ENCODE results near the gene RALA.
A peak's percentile ranks its signal among the peaks of the same experiment; 100 is the strongest.

The RALA gene

GRCh38 chr7:39696631-39697030, 73.3 kb downstream of the RALA start:
- ATAC-seq: no peak
- H3K4me3 Mint-ChIP-seq: no peak overlapping the region
- H3K36me3 Mint-ChIP-seq (ENCODE audit: low read depth): peaks cover 38% of the 10 kb centered on the region
- H3K9me3 Mint-ChIP-seq: no peaks in the 10 kb centered on the region
- no peaks in the 10 kb centered on the region for H3K27me3 Mint-ChIP-seq
- DNase-seq: no peak
- H3K27ac Mint-ChIP-seq: no peak overlapping the region
- H3K4me1 Mint-ChIP-seq: peaks cover 4% of the 10 kb centered on the region

GRCh38 chr7:39697483-39697882, 74.1 kb downstream of the RALA start:
- DNase-seq: no peak

GRCh38 chr7:39700165-39700564, 76.8 kb downstream of the RALA start:
- H3K36me3 Mint-ChIP-seq (ENCODE audit: low read depth): peaks cover 18% of the 10 kb centered on the region
- H3K27me3 Mint-ChIP-seq: no peaks in the 10 kb centered on the region
- no peak overlapping the region for H3K27ac Mint-ChIP-seq
- no peak for DNase-seq
- no peak overlapping the region for H3K4me3 Mint-ChIP-seq
- H3K4me1 Mint-ChIP-seq: peaks cover 9% of the 10 kb centered on the region
- no peak for ATAC-seq
- H3K9me3 Mint-ChIP-seq: no peaks in the 10 kb centered on the region

More at GRCh38 chr7:39697483-39697882, 74.1 kb downstream of the RALA start:
- Mint-ChIP-seq H3K36me3 (ENCODE audit: low read depth) (peaks cover 30% of the 10 kb centered on the region), H3K9me3 (no peaks in the 10 kb centered on the region), H3K27ac (no peak overlapping the region), H3K4me1 (no peaks in the 10 kb centered on the region), H3K27me3 (no peaks in the 10 kb centered on the region), H3K4me3 (no peak overlapping the region)
- ATAC-seq: no peak

DNA sequence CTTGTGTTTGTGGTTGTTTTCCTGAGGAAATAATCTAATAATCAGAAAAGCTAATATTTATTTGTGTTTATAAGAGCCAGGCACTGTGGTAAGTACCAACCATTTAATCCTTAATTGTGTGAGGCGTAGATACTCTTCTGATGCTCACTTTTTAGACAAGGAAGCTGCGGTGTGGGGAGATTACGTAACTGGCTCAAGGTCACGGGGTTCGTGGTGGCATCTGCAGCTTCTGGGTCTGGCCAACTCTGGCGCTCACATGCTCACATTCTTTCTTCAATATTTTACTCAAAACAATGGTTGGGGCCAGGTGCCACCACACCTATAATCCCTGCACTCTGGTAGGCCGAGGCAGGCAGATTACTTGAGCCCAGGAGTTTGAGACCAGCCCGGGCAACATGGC, 77.6 kb downstream of the RALA start:
- H3K4me3 Mint-ChIP-seq: no peak overlapping the region
- no peak overlapping the region for H3K27ac Mint-ChIP-seq
- DNase-seq (no peak), ATAC-seq (no peak)
- peaks cover 9% of the 10 kb centered on the region for H3K4me1 Mint-ChIP-seq
- H3K9me3 Mint-ChIP-seq: no peaks in the 10 kb centered on the region
- no peaks in the 10 kb centered on the region for H3K27me3 Mint-ChIP-seq
- H3K36me3 Mint-ChIP-seq (ENCODE audit: low read depth): peaks cover 18% of the 10 kb centered on the region

DNA sequence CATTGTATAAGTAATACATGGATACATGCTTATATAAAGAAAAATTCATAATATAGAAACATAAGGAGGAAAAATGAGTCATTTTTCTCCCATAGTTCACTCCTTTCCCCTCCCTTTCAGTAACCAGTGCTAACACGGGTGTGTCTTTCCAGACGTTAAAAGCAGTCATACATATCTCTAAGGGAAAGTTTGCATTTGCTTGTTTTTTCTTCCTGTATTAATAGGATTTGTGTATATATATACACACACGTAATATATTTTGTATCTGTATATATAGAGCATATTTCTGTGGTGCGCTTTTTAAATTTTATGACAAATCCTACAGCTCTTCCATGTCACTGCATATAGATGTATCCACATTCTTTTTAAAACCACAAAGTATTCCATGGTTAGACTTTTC, 78.8 kb downstream of the RALA start:
- DNase-seq: no peak

DNA sequence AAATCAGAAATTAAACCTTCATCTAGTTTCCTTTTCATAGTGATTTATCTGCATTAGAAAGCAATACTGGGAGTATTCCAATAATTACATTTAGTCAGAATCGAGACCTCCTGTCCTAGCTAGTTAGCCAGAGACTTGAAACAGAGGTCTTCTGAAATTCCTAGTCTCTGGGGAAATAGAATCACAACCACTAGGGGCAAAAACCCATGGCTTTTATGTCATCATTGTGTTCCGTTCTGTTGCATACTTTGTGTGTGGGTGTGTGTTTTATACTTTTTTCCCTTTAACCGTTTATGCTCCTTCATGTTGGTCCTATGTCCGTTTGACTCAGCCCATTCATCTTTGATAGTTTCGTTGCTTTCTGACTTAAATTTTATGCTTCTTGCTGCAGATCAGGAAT, 79.8 kb downstream of the RALA start:
- Mint-ChIP-seq H3K4me1 (peaks cover 9% of the 10 kb centered on the region), H3K9me3 (no peaks in the 10 kb centered on the region), H3K36me3 (ENCODE audit: low read depth) (peaks cover 11% of the 10 kb centered on the region), H3K27ac (peak overlapping the region; percentile 15), H3K27me3 (no peaks in the 10 kb centered on the region), H3K4me3 (no peak overlapping the region)
- ATAC-seq (no peak), DNase-seq (no peak)

More for the DNA sequence above, 78.8 kb downstream of the RALA start:
- peaks cover 14% of the 10 kb centered on the region for H3K36me3 Mint-ChIP-seq (ENCODE audit: low read depth)
- H3K9me3 Mint-ChIP-seq: no peaks in the 10 kb centered on the region
- peaks cover 9% of the 10 kb centered on the region for H3K4me1 Mint-ChIP-seq
- H3K27ac Mint-ChIP-seq: no peak overlapping the region
- H3K27me3 Mint-ChIP-seq: no peaks in the 10 kb centered on the region
- no peak for ATAC-seq
- no peak overlapping the region for H3K4me3 Mint-ChIP-seq

- peaks cover 8% of the 10 kb centered on the region for H3K9me3 Mint-ChIP-seq
- DNase-seq: no peak
- H3K4me3 Mint-ChIP-seq: no peak overlapping the region
- peaks cover 2% of the 10 kb centered on the region for H3K27me3 Mint-ChIP-seq
- no peaks in the 10 kb centered on the region for H3K4me1 Mint-ChIP-seq
- H3K27ac Mint-ChIP-seq: no peak overlapping the region
- H3K36me3 Mint-ChIP-seq (ENCODE audit: low read depth): peaks cover 7% of the 10 kb centered on the region
- ATAC-seq: no peak
These were observed 85.7 kb downstream of the RALA start for GRCh38 chr7:39709029-39709428.

DNA sequence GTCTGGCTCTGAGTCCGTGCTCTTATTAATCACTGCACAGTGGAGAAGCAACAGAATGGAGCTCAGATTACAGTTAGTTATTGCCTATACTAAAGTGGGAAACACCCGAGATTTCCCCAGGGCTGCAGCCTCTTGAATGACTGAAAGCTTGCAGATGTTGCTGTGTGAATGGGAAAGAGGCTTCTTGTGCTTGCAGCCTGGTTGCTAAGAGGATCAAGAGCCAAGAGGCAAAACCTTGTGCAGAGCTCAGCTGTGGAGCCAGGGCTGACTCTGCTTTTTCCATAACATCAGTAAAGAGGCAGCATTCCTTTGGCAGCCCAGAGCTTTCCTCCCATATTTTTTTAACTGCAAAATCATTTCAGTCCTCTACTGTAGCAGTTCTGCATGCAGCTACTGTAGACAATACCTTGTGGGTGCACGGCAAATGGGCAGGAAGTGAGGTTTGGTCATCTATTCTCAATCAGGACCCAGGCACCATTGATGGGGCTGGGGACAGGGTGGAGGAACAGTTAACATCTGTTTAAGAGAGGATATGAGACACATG, 86.5 kb downstream of the RALA start:
- peaks cover 7% of the 10 kb centered on the region for H3K36me3 Mint-ChIP-seq (ENCODE audit: low read depth)
- H3K4me3 Mint-ChIP-seq: no peak overlapping the region
- no peak for ATAC-seq
- no peak for DNase-seq
- no peaks in the 10 kb centered on the region for H3K4me1 Mint-ChIP-seq
- H3K27ac Mint-ChIP-seq: no peak overlapping the region
- peaks cover 11% of the 10 kb centered on the region for H3K9me3 Mint-ChIP-seq
- H3K27me3 Mint-ChIP-seq: peaks cover 2% of the 10 kb centered on the region

DNA sequence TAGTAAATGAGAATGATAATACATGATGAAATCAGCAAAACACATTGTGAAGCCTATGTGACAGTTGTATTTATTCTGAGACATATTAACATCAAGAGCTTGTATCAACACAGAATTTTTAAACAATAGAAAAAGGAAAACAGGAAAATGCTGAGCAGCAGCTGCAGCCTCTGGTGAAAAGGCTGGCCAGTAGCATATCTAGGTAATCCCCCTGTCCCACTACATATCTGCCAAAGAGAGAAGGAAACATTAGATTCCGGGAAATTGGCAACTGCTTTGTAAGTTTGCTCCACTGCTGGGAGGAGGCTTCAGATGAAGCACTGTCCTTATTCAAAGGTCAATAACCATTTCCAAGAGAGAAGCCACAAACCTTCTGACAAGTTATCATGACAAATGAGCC, 89.4 kb downstream of the RALA start:
- ATAC-seq (no peak), DNase-seq (no peak)
- Mint-ChIP-seq H3K9me3 (peaks cover 22% of the 10 kb centered on the region), H3K4me3 (no peak overlapping the region), H3K27me3 (peaks cover 2% of the 10 kb centered on the region), H3K36me3 (ENCODE audit: low read depth) (peaks cover 6% of the 10 kb centered on the region), H3K4me1 (no peaks in the 10 kb centered on the region), H3K27ac (no peak overlapping the region)

DNA sequence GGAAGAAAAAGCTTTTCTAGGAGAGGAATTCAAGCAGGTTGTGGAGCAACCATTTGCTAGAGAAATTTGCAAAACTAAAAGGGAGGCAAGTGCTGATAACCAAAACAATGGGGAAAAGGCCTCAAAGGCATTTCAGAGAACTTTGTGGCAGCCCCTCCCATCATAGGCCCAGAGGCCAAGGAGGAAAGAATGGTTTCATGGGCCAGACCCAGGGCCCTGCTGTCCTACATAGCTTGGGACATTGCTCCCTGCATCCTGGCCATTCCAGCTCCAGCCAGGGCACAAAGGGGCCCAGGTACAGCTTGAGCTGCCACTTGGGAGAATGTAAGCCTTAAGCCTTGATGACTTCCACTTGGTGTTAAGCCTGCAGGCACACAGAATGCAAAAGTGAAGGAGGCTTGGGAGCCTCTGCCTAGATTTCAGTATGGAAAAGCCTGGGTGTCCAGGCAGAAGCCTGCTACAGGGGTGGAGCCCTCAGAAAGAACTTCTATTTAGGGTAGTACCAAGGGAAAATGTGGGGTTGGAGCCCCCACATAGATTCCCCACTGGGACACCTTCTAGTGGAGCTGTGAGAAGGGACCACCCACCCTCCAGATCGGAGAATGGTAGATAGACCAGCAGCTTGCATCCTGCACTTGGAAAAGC, 91.2 kb downstream of the RALA start:
- Mint-ChIP-seq H3K36me3 (ENCODE audit: low read depth) (peaks cover 6% of the 10 kb centered on the region), H3K27me3 (peaks cover 2% of the 10 kb centered on the region), H3K9me3 (peaks cover 22% of the 10 kb centered on the region), H3K27ac (no peak overlapping the region), H3K4me3 (no peak overlapping the region), H3K4me1 (no peaks in the 10 kb centered on the region)
- ATAC-seq (no peak), DNase-seq (no peak)

DNA sequence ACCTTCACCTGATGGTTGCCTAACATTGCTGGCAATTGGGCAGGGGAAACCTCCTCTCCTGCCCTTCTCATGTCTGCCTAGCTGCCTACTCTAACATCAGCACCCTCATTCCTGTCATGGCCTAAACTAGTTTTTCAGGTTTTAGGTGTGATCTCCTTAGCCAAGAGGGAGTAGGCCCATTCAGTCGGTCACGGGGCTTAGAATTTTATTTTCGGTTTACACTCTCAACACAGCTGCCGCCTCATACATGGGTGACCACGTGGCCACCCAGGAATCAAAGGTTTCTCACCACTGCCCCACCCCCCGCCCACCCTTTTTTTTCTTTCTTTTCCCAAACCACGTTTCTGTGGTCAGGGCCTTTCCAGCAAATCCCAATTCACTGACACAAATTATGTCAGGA, 97.2 kb downstream of the RALA start:
- Mint-ChIP-seq H3K4me1 (peaks cover 11% of the 10 kb centered on the region), H3K27ac (peak overlapping the region; percentile 67), H3K4me3 (no peak overlapping the region), H3K27me3 (no peaks in the 10 kb centered on the region), H3K36me3 (ENCODE audit: low read depth) (peaks cover 2% of the 10 kb centered on the region), H3K9me3 (peaks cover 4% of the 10 kb centered on the region)
- DNase-seq (no peak), ATAC-seq (peak; percentile 15)

DNA sequence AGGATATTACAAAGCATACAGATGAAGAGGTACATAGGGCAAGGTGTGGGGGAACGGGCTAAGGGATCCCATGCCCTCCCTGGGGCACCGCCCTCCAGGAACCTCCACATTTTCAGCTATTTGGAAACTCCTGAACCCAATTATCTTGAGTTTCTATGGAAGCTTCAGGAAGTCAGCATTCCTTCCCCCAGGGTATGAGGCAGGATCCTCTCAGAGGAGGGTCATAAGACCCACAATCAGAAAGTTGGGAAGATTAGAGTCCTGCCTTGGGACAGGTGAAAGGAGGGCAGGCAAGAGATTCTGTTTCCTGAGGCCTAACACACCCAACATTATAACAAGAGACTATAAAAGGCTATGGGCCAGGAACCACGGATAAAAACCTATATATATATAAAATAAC, 98.0 kb downstream of the RALA start:
- ATAC-seq (no peak), DNase-seq (no peak)
- no peaks in the 10 kb centered on the region for H3K36me3 Mint-ChIP-seq (ENCODE audit: low read depth)
- H3K9me3 Mint-ChIP-seq: no peaks in the 10 kb centered on the region
- H3K27me3 Mint-ChIP-seq: no peaks in the 10 kb centered on the region
- peaks cover 11% of the 10 kb centered on the region for H3K4me1 Mint-ChIP-seq
- no peak overlapping the region for H3K4me3 Mint-ChIP-seq
- H3K27ac Mint-ChIP-seq: no peak overlapping the region

GRCh38 chr7:39721919-39722597, 98.7 kb downstream of the RALA start:
- DNase-seq (no peak), ATAC-seq (no peak)
- H3K9me3 Mint-ChIP-seq: no peaks in the 10 kb centered on the region
- no peak overlapping the region for H3K27ac Mint-ChIP-seq
- H3K27me3 Mint-ChIP-seq: no peaks in the 10 kb centered on the region
- no peak overlapping the region for H3K4me3 Mint-ChIP-seq
- peaks cover 11% of the 10 kb centered on the region for H3K4me1 Mint-ChIP-seq
- H3K36me3 Mint-ChIP-seq (ENCODE audit: low read depth): no peaks in the 10 kb centered on the region

GRCh38 chr7:39727231-39728012, 104.0 kb downstream of the RALA start:
- H3K36me3 Mint-ChIP-seq (ENCODE audit: low read depth): no peaks in the 10 kb centered on the region
- DNase-seq: no peak
- H3K4me1 Mint-ChIP-seq: peaks cover 4% of the 10 kb centered on the region
- H3K27ac Mint-ChIP-seq: no peak overlapping the region
- no peaks in the 10 kb centered on the region for H3K9me3 Mint-ChIP-seq
- no peak overlapping the region for H3K4me3 Mint-ChIP-seq
- ATAC-seq: no peak
- H3K27me3 Mint-ChIP-seq: no peaks in the 10 kb centered on the region

Data from activated naive CD8-positive, alpha-beta T cell treated with anti-CD3 and anti-CD28 coated beads, Interleukin-2, amount 50 U/mL, for 24 hours (primary cell).